HuH-7.5 (cell line): ENCODE measurements around the gene IFNA2.
"Not testable (repeated sequence)": the region's sequence is repeated elsewhere in the genome, so short reads cannot be mapped to it uniquely, and the experiment has no call there.

ENCODE experiments used
- DNase-seq: peaks from one replicate; pipeline ENCODE4 v3.0.0; 2011; ENCODE audit warnings: low spot score

The IFNA2 gene

GRCh38 chr9:21381448-21382339, 3.5 kb downstream of the IFNA2 start:
- DNase-seq: no peak

GRCh38 chr9:21371467-21371866, 13.7 kb downstream of the IFNA2 start:
- not testable (repeated sequence) for DNase-seq

- no peak for DNase-seq
Measured at GRCh38 chr9:21367957-21368356, 17.2 kb downstream of the IFNA2 start, which contains the start of gene IFNA13. TSS of gene IFNA13 (minus strand) at chr9:21368057. CDS start at chr9:21368010, 47 bp downstream.

GRCh38 chr9:21367169-21367568, 18.0 kb downstream of the IFNA2 start:
- not testable (repeated sequence) for DNase-seq

- no peak for DNase-seq
Measured at GRCh38 chr9:21362287-21362686, 22.9 kb downstream of the IFNA2 start.

- DNase-seq: no peak
Measured at GRCh38 chr9:21357479-21358460, 27.4 kb downstream of the IFNA2 start.

- DNase-seq: no peak
Measured at GRCh38 chr9:21350787-21351186, 34.4 kb downstream of the IFNA2 start, which contains the start of gene IFNA6. TSS of gene IFNA6 (minus strand) at chr9:21350887. CDS start at chr9:21350887, 0 bp downstream.

- no peak for DNase-seq
Measured at GRCh38 chr9:21348430-21348970, 36.7 kb downstream of the IFNA2 start.

GRCh38 chr9:21340735-21341134, 44.5 kb downstream of the IFNA2 start:
- no peak for DNase-seq

- no peak for DNase-seq
Measured at GRCh38 chr9:21336457-21336856, 48.7 kb downstream of the IFNA2 start.

- DNase-seq: peak; percentile 70
Measured at GRCh38 chr9:21334701-21335632, 50.2 kb downstream of the IFNA2 start, which contains the start of gene KLHL9. TSS of gene KLHL9 (minus strand) at chr9:21335404. CDS start at chr9:21334859, 545 bp downstream.
